ENCODE measurements around the gene ABLIM2.
"Not testable (repeated sequence)": the region's sequence is repeated elsewhere in the genome, so short reads cannot be mapped to it uniquely, and the experiment has no call there.

DNA sequence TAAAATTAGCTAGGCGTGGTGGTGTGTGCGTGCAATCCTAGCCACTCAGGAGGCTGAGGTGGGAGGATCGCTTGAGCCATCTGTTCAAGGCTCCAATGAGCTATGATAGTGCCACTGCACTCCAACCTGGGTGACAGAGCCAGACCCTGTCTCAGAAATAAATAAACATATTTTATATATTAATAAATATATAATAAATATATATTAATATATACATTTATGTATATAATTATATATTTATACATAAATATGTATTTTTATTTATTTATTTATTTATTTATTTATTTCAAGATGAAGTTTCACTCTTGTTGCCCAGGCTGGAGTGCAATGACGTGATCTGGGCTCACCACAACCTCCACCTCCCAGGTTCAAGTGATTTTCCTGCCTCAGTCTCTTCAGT, 214.9 kb downstream of the ABLIM2 start:
- not testable (repeated sequence) for TF ChIP-seq BHLHE40 (IDR thresholded peaks at IDR 0.05; ENCODE audit: low read depth, low read length); KDM1A (IDR thresholded peaks at IDR 0.05; ENCODE audit: low read depth); NPAS2 (CRISPR knock-in tag; IDR thresholded peaks at IDR 0.05; ENCODE audit: borderline replicate concordance); CHD2 (IDR thresholded peaks at IDR 0.05; ENCODE audit: low read length, partially characterized antibody); POLR2A (IDR thresholded peaks at IDR 0.05; ENCODE audit: low read length); ZC3H11A (IDR thresholded peaks at IDR 0.05); CHD4 (IDR thresholded peaks at IDR 0.05; ENCODE audit: borderline replicate concordance); HOXA7 (CRISPR knock-in tag; IDR thresholded peaks at IDR 0.05); EHF (CRISPR knock-in tag; IDR thresholded peaks at IDR 0.05); EP300 (IDR thresholded peaks at IDR 0.05)
- TF ChIP-seq, protein P1, sequence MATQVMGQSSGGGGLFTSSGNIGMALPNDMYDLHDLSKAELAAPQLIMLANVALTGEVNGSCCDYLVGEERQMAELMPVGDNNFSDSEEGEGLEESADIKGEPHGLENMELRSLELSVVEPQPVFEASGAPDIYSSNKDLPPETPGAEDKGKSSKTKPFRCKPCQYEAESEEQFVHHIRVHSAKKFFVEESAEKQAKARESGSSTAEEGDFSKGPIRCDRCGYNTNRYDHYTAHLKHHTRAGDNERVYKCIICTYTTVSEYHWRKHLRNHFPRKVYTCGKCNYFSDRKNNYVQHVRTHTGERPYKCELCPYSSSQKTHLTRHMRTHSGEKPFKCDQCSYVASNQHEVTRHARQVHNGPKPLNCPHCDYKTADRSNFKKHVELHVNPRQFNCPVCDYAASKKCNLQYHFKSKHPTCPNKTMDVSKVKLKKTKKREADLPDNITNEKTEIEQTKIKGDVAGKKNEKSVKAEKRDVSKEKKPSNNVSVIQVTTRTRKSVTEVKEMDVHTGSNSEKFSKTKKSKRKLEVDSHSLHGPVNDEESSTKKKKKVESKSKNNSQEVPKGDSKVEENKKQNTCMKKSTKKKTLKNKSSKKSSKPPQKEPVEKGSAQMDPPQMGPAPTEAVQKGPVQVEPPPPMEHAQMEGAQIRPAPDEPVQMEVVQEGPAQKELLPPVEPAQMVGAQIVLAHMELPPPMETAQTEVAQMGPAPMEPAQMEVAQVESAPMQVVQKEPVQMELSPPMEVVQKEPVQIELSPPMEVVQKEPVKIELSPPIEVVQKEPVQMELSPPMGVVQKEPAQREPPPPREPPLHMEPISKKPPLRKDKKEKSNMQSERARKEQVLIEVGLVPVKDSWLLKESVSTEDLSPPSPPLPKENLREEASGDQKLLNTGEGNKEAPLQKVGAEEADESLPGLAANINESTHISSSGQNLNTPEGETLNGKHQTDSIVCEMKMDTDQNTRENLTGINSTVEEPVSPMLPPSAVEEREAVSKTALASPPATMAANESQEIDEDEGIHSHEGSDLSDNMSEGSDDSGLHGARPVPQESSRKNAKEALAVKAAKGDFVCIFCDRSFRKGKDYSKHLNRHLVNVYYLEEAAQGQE (IDR thresholded peaks at IDR 0.05): not testable (repeated sequence)
- TF ChIP-seq, protein P2, sequence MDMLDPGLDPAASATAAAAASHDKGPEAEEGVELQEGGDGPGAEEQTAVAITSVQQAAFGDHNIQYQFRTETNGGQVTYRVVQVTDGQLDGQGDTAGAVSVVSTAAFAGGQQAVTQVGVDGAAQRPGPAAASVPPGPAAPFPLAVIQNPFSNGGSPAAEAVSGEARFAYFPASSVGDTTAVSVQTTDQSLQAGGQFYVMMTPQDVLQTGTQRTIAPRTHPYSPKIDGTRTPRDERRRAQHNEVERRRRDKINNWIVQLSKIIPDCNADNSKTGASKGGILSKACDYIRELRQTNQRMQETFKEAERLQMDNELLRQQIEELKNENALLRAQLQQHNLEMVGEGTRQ (IDR thresholded peaks at IDR 0.05): not testable (repeated sequence)
- TF ChIP-seq, protein P3, sequence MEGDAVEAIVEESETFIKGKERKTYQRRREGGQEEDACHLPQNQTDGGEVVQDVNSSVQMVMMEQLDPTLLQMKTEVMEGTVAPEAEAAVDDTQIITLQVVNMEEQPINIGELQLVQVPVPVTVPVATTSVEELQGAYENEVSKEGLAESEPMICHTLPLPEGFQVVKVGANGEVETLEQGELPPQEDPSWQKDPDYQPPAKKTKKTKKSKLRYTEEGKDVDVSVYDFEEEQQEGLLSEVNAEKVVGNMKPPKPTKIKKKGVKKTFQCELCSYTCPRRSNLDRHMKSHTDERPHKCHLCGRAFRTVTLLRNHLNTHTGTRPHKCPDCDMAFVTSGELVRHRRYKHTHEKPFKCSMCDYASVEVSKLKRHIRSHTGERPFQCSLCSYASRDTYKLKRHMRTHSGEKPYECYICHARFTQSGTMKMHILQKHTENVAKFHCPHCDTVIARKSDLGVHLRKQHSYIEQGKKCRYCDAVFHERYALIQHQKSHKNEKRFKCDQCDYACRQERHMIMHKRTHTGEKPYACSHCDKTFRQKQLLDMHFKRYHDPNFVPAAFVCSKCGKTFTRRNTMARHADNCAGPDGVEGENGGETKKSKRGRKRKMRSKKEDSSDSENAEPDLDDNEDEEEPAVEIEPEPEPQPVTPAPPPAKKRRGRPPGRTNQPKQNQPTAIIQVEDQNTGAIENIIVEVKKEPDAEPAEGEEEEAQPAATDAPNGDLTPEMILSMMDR (IDR thresholded peaks at IDR 0.05): not testable (repeated sequence)
- TF ChIP-seq, protein P4, sequence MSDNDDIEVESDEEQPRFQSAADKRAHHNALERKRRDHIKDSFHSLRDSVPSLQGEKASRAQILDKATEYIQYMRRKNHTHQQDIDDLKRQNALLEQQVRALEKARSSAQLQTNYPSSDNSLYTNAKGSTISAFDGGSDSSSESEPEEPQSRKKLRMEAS (IDR thresholded peaks at IDR 0.05): not testable (repeated sequence)
